Left kidney (tissue), 2 donors: ENCODE data around the gene PTP4A2. TPM values are rescaled to one million over a fixed set of nuclear protein-coding genes. Genes with fewer than 3 reads are reported as not detected.
"Not testable (repeated sequence)": the region's sequence is repeated elsewhere in the genome, so short reads cannot be mapped to it uniquely, and the experiment has no call there.

Experiments
- DNase-seq: peaks from one replicate; pipeline ENCODE4 v3.0.0-alpha.2; 2013
- polyA plus RNA-seq: library from polyadenylated mRNA; unstranded; fragments of 120-200 nt; gene quantifications from one replicate; pipeline ENCODE4 v1.2.1, GENCODE V29; 2013; ENCODE audit not compliant: insufficient read length

The PTP4A2 gene
- polyA plus RNA-seq, 1 donor, result 240 TPM

- no peak for DNase-seq
Measured at GRCh38 chr1:31900790-31901189, 37.4 kb downstream of the PTP4A2 start.

- DNase-seq, result no peak
Measured at GRCh38 chr1:31897526-31898100, 40.6 kb downstream of the PTP4A2 start.

GRCh38 chr1:31895474-31896198 lies 42.5 kb downstream of the PTP4A2 start:
- not testable (repeated sequence) for DNase-seq

- DNase-seq, result no peak
Measured at GRCh38 chr1:31891280-31891679, 46.9 kb downstream of the PTP4A2 start.

- DNase-seq, result no peak
Measured at GRCh38 chr1:31888291-31888690, 49.9 kb downstream of the PTP4A2 start.

- DNase-seq, result no peak
Measured at GRCh38 chr1:31886866-31887265, 51.3 kb downstream of the PTP4A2 start.

GRCh38 chr1:31885851-31886250 lies 52.3 kb downstream of the PTP4A2 start:
- no peak for DNase-seq

- no peak for DNase-seq
Measured at GRCh38 chr1:31883357-31883942, 54.7 kb downstream of the PTP4A2 start.

GRCh38 chr1:31881688-31882000 lies 56.5 kb downstream of the PTP4A2 start:
- no peak for DNase-seq

GRCh38 chr1:31880957-31881687 lies 57.0 kb downstream of the PTP4A2 start:
- no peak for DNase-seq

- DNase-seq, result no peak
Measured at GRCh38 chr1:31879981-31880608, 58.1 kb downstream of the PTP4A2 start.

- no peak for DNase-seq
Measured at GRCh38 chr1:31878058-31878457, 60.1 kb downstream of the PTP4A2 start.

- DNase-seq, result no peak
Measured at GRCh38 chr1:31877544-31877943, 60.6 kb downstream of the PTP4A2 start.

- DNase-seq, result peak; percentile 26
Measured at GRCh38 chr1:31875636-31876236, 62.4 kb downstream of the PTP4A2 start.

GRCh38 chr1:31874942-31875341 lies 63.2 kb downstream of the PTP4A2 start:
- no peak for DNase-seq

GRCh38 chr1:31872658-31873636 lies 65.2 kb downstream of the PTP4A2 start:
- no peak for DNase-seq

GRCh38 chr1:31871703-31872102 lies 66.5 kb downstream of the PTP4A2 start:
- no peak for DNase-seq

GRCh38 chr1:31870086-31870736 lies 68.0 kb downstream of the PTP4A2 start:
- no peak for DNase-seq

- no peak for DNase-seq
Measured at GRCh38 chr1:31869449-31869848, 68.7 kb downstream of the PTP4A2 start.

GRCh38 chr1:31868862-31869261 lies 69.3 kb downstream of the PTP4A2 start:
- DNase-seq, result no peak
